ENCODE results near the gene AATF. TPM values are rescaled to one million over a fixed set of nuclear protein-coding genes. Genes with fewer than 3 reads are reported as not detected.
A peak's percentile ranks its signal among the peaks of the same experiment; 100 is the strongest.

The AATF gene
- total and polyA plus RNA-seq, 2 of the 8 experiments (the other 6 are each of a cell fraction or from before 2014, with no cell fraction given), result 20.1 to 62.8 TPM

DNA sequence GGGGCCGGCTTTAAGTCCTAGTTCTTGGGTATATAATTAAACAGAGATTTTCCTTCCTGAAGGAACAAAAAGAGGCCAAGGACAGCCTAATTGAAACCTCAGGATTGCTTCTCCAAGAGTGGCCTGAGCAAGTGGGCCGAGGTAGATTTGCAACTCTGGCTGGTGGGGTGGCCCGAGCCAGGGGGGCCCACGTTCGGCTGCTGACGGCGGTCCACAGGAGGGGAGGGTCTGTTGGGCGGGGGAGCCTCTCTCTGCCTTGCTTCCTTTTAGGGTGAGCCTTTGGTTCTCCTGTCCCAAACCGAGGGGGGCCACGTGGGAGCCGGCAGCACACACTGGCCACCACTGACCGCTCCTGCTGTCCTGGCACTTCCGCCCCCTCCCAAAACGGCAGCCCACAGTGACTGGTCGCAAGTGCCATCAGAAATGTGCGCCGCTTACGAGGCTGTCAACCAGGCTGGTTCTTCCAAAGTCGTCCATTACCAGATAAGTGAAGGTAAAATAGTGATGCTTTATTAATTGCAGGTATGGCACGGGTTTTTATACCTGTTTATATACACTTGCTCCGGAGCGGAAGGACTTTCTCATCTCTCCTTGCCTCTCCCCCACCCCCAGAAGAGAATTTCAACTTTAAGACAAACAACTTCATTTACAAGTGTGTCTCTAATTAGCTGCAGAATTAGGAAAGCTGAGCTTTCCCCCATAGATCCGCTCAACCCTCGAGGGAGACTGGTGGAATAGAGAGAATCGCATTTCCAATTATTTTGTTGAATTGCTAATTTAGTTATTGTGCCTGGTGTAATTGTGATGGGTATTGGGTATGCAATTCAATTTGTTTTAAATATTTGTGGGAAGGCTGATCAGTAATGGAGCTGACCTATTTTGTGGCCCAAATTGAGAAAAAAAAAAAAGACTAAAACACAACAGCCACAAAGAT, 117.8 kb downstream of the AATF start:
- 15% methylated on average over 25 of the region's 25 CpGs; no CpG with 5 or more reads in 1 of the 2 experiments for WGBS, 2 experiments (ENCODE audit: extremely low coverage in 1 of 2, insufficient coverage in 1 of 2, insufficient read length in 1 of 2, insufficient replicate concordance in 2 of 2, low coverage in 1 of 2, low lambda C conversion rate in 2 of 2, missing lambda C conversion rate in 1 of 2)
- Histone ChIP-seq H3K9ac (replicated peaks in 1 of 4; ENCODE audit: extremely low read depth in 1 of 4, low read depth in 3 of 4, low read length in 3 of 4) (peak overlapping the region in 1 of 4 experiments; percentile 20; a peak in 2 of 7 replicates), H3K23me2 (ENCODE audit: low read depth, low read length) (no peaks in the 10 kb centered on the region; the same call in 1 of the 2 replicates), H3K27ac (ENCODE audit: low read depth, low read length) (no peak overlapping the region; the same call in 1 of the 2 replicates), H4K8ac (ENCODE audit: extremely low read depth, insufficient read depth, low read length) (peak overlapping the region; percentile 29), H3K79me1 (ENCODE audit: low read depth, low read length) (no peaks in the 10 kb centered on the region), H3K79me2 (ENCODE audit: control insufficient read depth in 1 of 2, insufficient read depth in 2 of 2, low read length in 2 of 2) (no peaks in the 10 kb centered on the region), H3K4ac (replicated peaks; ENCODE audit: insufficient read length, low read depth, low read length) (peak overlapping the region; percentile 55), H4K91ac (replicated peaks; ENCODE audit: insufficient read length, low read length) (peak overlapping the region; percentile 99), H2BK15ac (ENCODE audit: low read length) (no peak overlapping the region), H3K27me3 (replicated peaks in 1 of 4; ENCODE audit: control insufficient read depth in 3 of 4, extremely low read depth in 1 of 4, insufficient read depth in 3 of 4, low read length in 3 of 4) (no peaks in the 10 kb centered on the region; a peak in 1 of 7 replicates), H2BK5ac (ENCODE audit: low read depth, low read length) (peak overlapping the region; percentile 68; the same call in 1 of the 2 replicates), H3K4me1 (replicated peaks in 1 of 4; ENCODE audit: control insufficient read depth in 3 of 4, insufficient read depth in 4 of 4, low read length in 3 of 4) (peaks cover 21 to 46% (median 37%) of the 10 kb centered on the region in 4 experiments), H2AFZ (ENCODE audit: low read length) (no peak overlapping the region), H3K9me3 (ENCODE audit: insufficient read depth in 2 of 2, low read depth in 1 of 2, low read length in 1 of 2) (no peaks in the 10 kb centered on the region), H4K20me1 (replicated peaks in 1 of 2; ENCODE audit: control insufficient read depth in 1 of 2, insufficient read depth in 2 of 2, low read length in 2 of 2) (no peaks in the 10 kb centered on the region), H3K4me3 (ENCODE audit: extremely low read depth in 1 of 4, insufficient read depth in 2 of 4, low read depth in 3 of 4, low read length in 4 of 4) (peak overlapping the region in 3 of 4 experiments; percentile 3 to 40 (median 10); a peak in 5 of 8 replicates), H2BK120ac (replicated peaks; ENCODE audit: low read depth, low read length) (peak overlapping the region; percentile 73), H3K14ac (ENCODE audit: insufficient read length) (no peak overlapping the region), H4K5ac (ENCODE audit: insufficient read length, low read depth, low read length) (peak overlapping the region; percentile 91), H3K36me3 (ENCODE audit: control insufficient read depth in 2 of 4, insufficient read depth in 4 of 4, low read length in 3 of 4) (no peaks in the 10 kb centered on the region), H3K56ac (replicated peaks; ENCODE audit: insufficient read length, low read depth, low read length) (peak overlapping the region; percentile 70), H3K23ac (ENCODE audit: insufficient read length) (no peak overlapping the region), H2AK5ac (ENCODE audit: low read depth, low read length) (no peak overlapping the region), H2BK20ac (ENCODE audit: low read length) (peak overlapping the region; percentile 82; the same call in 1 of the 2 replicates), H2BK12ac (ENCODE audit: low read depth, low read length) (peak overlapping the region; percentile 60), H3K4me2 (ENCODE audit: insufficient read depth in 1 of 2, low read depth in 2 of 2, low read length in 2 of 2) (peak overlapping the region; percentile 46 to 64), H3K18ac (ENCODE audit: extremely low read depth, low read length) (peak overlapping the region; percentile 84)
- ChIA-PET POLR2A (ENCODE audit: partially characterized antibody) (interaction anchor here (1.2 to 1.6 kb wide), 3 partner anchors 16 to 40 kb away, joined by 3 to 4 read pairs (median 4); no protein-coding TSS in a partner anchor), CTCF (ENCODE audit: partially characterized antibody) (interaction anchor here (0.6 to 2.1 kb wide), 9 partner anchors 14 to 464 kb away, joined by 3 to 14 read pairs (median 4); no protein-coding TSS in a partner anchor)
- DNase-seq (ENCODE audit: low read depth in 1 of 2, low spot score in 2 of 2) (peak in 1 of 2 experiments; percentile 61), FAIRE-seq (no peak)
- TF ChIP-seq SIN3A (conservative IDR thresholded peaks at IDR 0.05 in 1 of 2, IDR thresholded peaks at IDR 0.05 in 1 of 2; ENCODE audit: low read depth in 1 of 2, low read length in 2 of 2), result 0 out of 4 replicates have a peak, but pooled peaks of 1 of the 2 experiments have one; percentile 17
- TF ChIP-seq ZNF274 (IDR thresholded peaks at IDR 0.05; ENCODE audit: borderline replicate concordance, extremely low read depth, low read length), result no peak
- TF ChIP-seq, protein P1, sequence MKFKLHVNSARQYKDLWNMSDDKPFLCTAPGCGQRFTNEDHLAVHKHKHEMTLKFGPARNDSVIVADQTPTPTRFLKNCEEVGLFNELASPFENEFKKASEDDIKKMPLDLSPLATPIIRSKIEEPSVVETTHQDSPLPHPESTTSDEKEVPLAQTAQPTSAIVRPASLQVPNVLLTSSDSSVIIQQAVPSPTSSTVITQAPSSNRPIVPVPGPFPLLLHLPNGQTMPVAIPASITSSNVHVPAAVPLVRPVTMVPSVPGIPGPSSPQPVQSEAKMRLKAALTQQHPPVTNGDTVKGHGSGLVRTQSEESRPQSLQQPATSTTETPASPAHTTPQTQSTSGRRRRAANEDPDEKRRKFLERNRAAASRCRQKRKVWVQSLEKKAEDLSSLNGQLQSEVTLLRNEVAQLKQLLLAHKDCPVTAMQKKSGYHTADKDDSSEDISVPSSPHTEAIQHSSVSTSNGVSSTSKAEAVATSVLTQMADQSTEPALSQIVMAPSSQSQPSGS (IDR thresholded peaks at IDR 0.05; ENCODE audit: low read length), result no peak
- TF ChIP-seq RBBP5 (IDR thresholded peaks at IDR 0.05; ENCODE audit: borderline replicate concordance, low read depth, low read length), result 0 out of 2 replicates have a peak, but pooled peaks have one; percentile 38
- TF ChIP-seq CTBP2 (IDR thresholded peaks at IDR 0.05; ENCODE audit: borderline replicate concordance, insufficient read depth, insufficient read length, low read length), result peak; percentile 20
- peak; percentile 23 for TF ChIP-seq KDM4A (IDR thresholded peaks at IDR 0.05; ENCODE audit: low read depth, low read length, severe bottlenecking)
- TF ChIP-seq, protein P2, sequence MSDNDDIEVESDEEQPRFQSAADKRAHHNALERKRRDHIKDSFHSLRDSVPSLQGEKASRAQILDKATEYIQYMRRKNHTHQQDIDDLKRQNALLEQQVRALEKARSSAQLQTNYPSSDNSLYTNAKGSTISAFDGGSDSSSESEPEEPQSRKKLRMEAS (IDR thresholded peaks at IDR 0.05), result 0 out of 2 replicates have a peak, but pooled peaks have one; percentile 45

Measured in H1 (cell line).